Heart right ventricle (tissue), 16 donors: ENCODE results near the gene DDX1. TPM values are rescaled to one million over a fixed set of nuclear protein-coding genes. Genes with fewer than 3 reads are reported as not detected.

Source experiments
- ATAC-seq, 8 donors: fragments of 200-7000 bp; cut with Tn5 transposase; one replicate each; pipeline ENCODE4 v1.9.1; 2020; ENCODE audit warnings: mild to moderate bottlenecking in 8 of 8, moderate library complexity in 8 of 8, moderate number of reproducible peaks in 1 of 8
- DNase-seq, 2 donors: peaks; one replicate each; pipeline ENCODE4 v3.0.0-alpha.2; 2020
- H3K27ac ChIP-seq, 10 donors: fragments of 200-600 bp; sonication (generic) in 2 of 10; one replicate each; pipeline versions ENCODE4 v1.5.0 to v1.8.0; 2020 to 2022; ENCODE audit warnings: mild to moderate bottlenecking in 3 of 10
- H3K27me3 ChIP-seq, 7 donors: fragments of 200-600 bp; one replicate each; pipeline ENCODE4 v1.8.0; 2021 to 2022; ENCODE audit warnings: mild to moderate bottlenecking in 2 of 7
- H3K36me3 ChIP-seq, 9 donors: fragments of 200-600 bp; sonication (generic) in 1 of 9; one replicate each; pipeline versions ENCODE4 v1.5.0 to v1.8.0; 2020 to 2022; ENCODE audit warnings: mild to moderate bottlenecking in 2 of 9
- H3K4me1 ChIP-seq, 9 donors: fragments of 200-600 bp; sonication (generic) in 1 of 9; one replicate each; pipeline versions ENCODE4 v1.5.0 to v1.8.0; 2020 to 2022; ENCODE audit warnings: mild to moderate bottlenecking in 4 of 9
- H3K4me3 ChIP-seq, 10 donors: fragments of 200-600 bp; sonication (generic) in 2 of 10; one replicate each; pipeline versions ENCODE4 v1.5.0 to v1.8.0; 2020 to 2022; ENCODE audit warnings: mild to moderate bottlenecking in 7 of 10, moderate library complexity in 2 of 10
- H3K9me3 ChIP-seq, 11 donors: fragments of 200-600 bp in 10 of 11; sonication (generic) in 2 of 11; one replicate each; pipeline versions ENCODE4 v1.5.0 to v1.8.0; 2013 to 2022; ENCODE audit warnings: mild to moderate bottlenecking in 2 of 11, control low read depth in 1 of 11, moderate library complexity in 1 of 11
- WGBS, 2 donors: extraction: QIAGEN DNeasy Blood & Tissue Kit; methylation state at CpG; one replicate each; pipeline ENCODE4 v1.1.7; 2013; ENCODE audit warnings: inconsistent platforms in 1 of 2; 5-methylcytosine and 5-hydroxymethylcytosine counted together
- intact Hi-C, 10 donors: fragments of 100-400 bp; cut with DNase I; formaldehyde crosslinking; loops; one replicate each; pipeline versions ENCODE4 v1.11.1 to v1.14.2; 2022
- polyA plus RNA-seq, 2 donors: library from polyadenylated mRNA; stranded (reverse); fragments of 200-250 nt; gene quantifications; one replicate each; pipeline ENCODE4 v1.2.3, GENCODE V29; 2013
- total RNA-seq, 10 donors: library from RNA; stranded (reverse); fragmentation: NEBNext Ultra II Directional in 3 of 10; extraction: Animal tissue kit (Norgen Biotek cat#: 25700) in 3 of 10; gene quantifications; one replicate each; pipeline versions ENCODE4 v1.2.1 to v1.2.4, GENCODE V29; 2021 to 2023
- TF ChIP-seq, protein P1 (sequence below), 9 donors: fragments of 200-600 bp; sonication (generic) in 2 of 9; IDR thresholded peaks; one replicate each; pipeline versions ENCODE4 v1.5.0 to v1.8.0; 2021 to 2022; ENCODE audit warnings: antibody characterized with exemption in 9 of 9, mild to moderate bottlenecking in 5 of 9, moderate library complexity in 1 of 9
- donor health status: Arrhythmogenic right ventricular cardiomyopathy.
- donor health status: ischemic (EF 13 %, LVEDD 7.1; RV severe dilation, severe dysfunction).
- donor health status: healthy with polysubstance abuse.
- donor health status: DM: no; HTN: yes; CAD: no.
- donor health status: DM: no; HTN: no; CAD: no.
- donor health status: ischemic (EF 25% LVEDD 6.9; RV normal size, moderate dysfunction).
- donor health status: ischemic (EF 25% LVEDD 5.7; RV mildly dilated, moderate dysfunction).
- donor health status: healthy.
- donor health status: DM: yes; HTN: yes; CAD: no.
- donor health status: Ischemic cardiomyopathy.
- donor health status: ischemic (EF 35%, LVEDD 5.7; RV mildly dilated, moderate dysfunction).
- donor health status: nonischemic (EF 11% LVEDD 7.7; RV severe dilation, severe dysfunction).
- donor health status: DM: yes; HTN: yes; CAD: no.
- donor health status: PGD.
- donor health status: ischemic (EF 29% LVEDD 5.4; RV normal size, mild dysfunction).
- donor health status: nonischemic (EF 23%, LVEDD 6.1; RV moderate dilation, normal function).

The DDX1 gene
- total and polyA plus RNA-seq, 12 donors: 80.1 to 183 (median 157) TPM

DNA sequence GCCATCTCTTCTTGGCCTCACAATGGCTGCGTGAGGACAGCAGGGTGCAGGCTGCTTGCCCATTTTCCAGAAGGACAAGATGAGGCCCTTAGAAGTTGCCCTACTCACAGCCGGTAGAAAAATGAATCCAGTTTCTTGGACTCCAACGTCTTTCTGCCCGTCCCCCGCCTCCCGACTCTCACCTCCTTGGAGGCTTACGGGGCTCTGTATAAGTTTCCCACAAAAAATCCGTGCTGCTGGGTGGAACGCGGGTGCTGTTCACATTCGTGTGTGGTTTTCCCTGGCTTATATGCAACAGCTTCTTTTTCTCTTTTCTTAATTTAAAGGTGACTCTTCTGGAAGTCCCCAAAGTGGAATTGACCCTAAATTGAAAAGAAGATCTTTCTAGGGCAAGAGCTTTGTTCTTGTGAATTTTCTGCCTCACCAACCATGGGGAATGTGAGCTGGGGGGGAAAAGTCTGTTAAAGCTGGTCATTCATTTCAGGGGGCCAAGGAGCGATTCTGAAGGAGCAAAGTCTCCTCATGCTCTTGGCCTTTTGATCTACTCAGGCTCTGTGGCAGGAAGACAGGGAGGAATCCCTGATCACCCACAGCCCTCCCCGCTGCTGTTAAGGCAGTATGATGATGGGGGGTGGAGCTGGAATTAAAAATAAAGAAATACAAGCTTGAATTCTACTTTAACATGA lies 51.3 kb downstream of the DDX1 start:
- Histone ChIP-seq H3K4me1 (peaks cover 0 to 32% (median 20%) of the 10 kb centered on the region in 9 donors), H3K36me3 (peaks cover 0 to 12% (median 0%) of the 10 kb centered on the region in 9 donors), H3K27ac (no peak overlapping the region), H3K9me3 (peaks cover 0 to 10% (median 0%) of the 10 kb centered on the region in 11 donors), H3K27me3 (no peaks in the 10 kb centered on the region), H3K4me3 (no peak overlapping the region)
- WGBS, 2 donors: 88 to 89% methylated on average over 13 of the region's 13 CpGs
- ATAC-seq: no peak
- TF ChIP-seq, protein P1, sequence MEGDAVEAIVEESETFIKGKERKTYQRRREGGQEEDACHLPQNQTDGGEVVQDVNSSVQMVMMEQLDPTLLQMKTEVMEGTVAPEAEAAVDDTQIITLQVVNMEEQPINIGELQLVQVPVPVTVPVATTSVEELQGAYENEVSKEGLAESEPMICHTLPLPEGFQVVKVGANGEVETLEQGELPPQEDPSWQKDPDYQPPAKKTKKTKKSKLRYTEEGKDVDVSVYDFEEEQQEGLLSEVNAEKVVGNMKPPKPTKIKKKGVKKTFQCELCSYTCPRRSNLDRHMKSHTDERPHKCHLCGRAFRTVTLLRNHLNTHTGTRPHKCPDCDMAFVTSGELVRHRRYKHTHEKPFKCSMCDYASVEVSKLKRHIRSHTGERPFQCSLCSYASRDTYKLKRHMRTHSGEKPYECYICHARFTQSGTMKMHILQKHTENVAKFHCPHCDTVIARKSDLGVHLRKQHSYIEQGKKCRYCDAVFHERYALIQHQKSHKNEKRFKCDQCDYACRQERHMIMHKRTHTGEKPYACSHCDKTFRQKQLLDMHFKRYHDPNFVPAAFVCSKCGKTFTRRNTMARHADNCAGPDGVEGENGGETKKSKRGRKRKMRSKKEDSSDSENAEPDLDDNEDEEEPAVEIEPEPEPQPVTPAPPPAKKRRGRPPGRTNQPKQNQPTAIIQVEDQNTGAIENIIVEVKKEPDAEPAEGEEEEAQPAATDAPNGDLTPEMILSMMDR (IDR thresholded peaks at IDR 0.05): no peak
- intact Hi-C loops: loop anchor here in 3 of 10 donors (5.0 to 10.0 kb wide), 4 partner anchors 92 to 869 kb away; no protein-coding TSS in a partner anchor
- DNase-seq: no peak

DNA sequence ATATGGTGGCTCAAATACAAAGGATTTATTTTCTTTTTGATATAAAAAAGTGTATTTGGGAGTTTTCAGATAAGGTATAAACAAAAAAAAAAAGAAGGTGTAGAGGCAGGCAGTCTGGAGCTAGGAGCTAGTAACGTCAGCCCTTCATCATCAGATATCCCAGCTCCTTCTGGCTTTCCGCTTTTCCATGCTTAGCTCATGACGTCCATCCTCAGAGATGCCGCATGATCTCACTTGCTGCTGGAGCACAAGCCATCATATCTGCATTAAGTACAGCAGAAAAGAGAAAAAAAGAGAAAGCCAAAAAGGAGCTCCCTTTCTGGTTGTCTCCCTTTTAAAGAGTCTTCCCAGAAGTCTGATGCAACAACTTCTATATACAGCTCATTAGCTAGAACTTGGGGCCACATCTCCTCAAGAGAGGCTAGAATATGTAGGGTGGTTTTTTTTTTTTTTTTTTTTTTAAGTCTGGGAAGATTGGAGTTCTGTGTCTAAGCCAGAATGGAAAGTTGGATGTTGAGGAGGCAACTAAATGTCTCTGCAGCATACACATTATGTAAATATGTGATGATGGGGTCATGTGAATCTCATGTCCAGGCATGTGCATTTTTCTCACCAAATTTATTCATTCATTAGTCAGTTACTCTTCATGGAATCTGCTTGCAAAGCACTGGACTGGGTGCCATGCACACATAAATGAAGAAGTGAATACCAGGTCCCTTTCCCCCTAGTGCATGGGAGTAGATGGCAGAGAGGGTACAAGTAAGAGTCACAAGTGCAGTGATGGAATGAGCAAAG lies 52.3 kb downstream of the DDX1 start:
- ATAC-seq (no peak), DNase-seq (no peak)
- H3K4me3 ChIP-seq: no peak overlapping the region
- H3K9me3 ChIP-seq: peaks cover 0 to 10% (median 0%) of the 10 kb centered on the region in 11 donors
- H3K36me3 ChIP-seq: peaks cover 0 to 12% (median 0%) of the 10 kb centered on the region in 9 donors
- 77 to 80% methylated on average over 4 of the region's 4 CpGs for WGBS, 2 donors
- H3K27ac ChIP-seq: no peak overlapping the region
- H3K4me1 ChIP-seq: peaks cover 0 to 22% (median 12%) of the 10 kb centered on the region in 9 donors
- intact Hi-C loops: loop anchor here in 3 of 10 donors (5.0 to 10.0 kb wide), 4 partner anchors 91 to 868 kb away; no protein-coding TSS in a partner anchor
- no peaks in the 10 kb centered on the region for H3K27me3 ChIP-seq
- TF ChIP-seq, protein P1 (IDR thresholded peaks at IDR 0.05): no peak

DNA sequence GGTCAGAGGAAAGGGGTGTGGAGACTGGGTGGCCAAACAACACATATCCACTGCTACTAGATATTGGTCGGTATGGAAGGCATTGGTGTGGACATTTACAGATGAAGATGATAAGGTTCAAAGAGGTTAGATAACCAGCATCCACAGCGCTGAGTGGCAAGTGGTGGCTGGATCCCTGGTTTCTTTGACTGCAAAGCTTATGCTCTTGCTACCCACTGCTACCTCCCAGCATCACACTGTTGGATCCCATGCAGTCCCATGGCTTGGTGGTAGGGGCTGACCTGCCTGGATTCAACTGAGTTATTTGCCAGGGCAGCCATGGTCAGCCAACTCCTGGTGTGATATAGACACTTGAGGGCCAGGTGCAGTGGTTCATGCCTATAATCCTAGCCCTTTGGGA lies 53.6 kb downstream of the DDX1 start:
- H3K4me3 ChIP-seq: no peak overlapping the region
- peaks cover 0 to 12% (median 0%) of the 10 kb centered on the region in 9 donors for H3K36me3 ChIP-seq
- intact Hi-C loops: loop anchor here in 3 of 10 donors (5.0 to 10.0 kb wide), 4 partner anchors 62 to 270 kb away; no protein-coding TSS in a partner anchor
- ATAC-seq: no peak
- H3K27ac ChIP-seq: no peak overlapping the region
- no peak for DNase-seq
- H3K4me1 ChIP-seq: peaks cover 0 to 17% (median 4%) of the 10 kb centered on the region in 9 donors
- H3K27me3 ChIP-seq: no peaks in the 10 kb centered on the region
- TF ChIP-seq, protein P1 (IDR thresholded peaks at IDR 0.05): no peak
- 86 to 88% methylated on average over 2 of the region's 2 CpGs for WGBS, 2 donors
- H3K9me3 ChIP-seq: peaks cover 0 to 10% (median 0%) of the 10 kb centered on the region in 11 donors

DNA sequence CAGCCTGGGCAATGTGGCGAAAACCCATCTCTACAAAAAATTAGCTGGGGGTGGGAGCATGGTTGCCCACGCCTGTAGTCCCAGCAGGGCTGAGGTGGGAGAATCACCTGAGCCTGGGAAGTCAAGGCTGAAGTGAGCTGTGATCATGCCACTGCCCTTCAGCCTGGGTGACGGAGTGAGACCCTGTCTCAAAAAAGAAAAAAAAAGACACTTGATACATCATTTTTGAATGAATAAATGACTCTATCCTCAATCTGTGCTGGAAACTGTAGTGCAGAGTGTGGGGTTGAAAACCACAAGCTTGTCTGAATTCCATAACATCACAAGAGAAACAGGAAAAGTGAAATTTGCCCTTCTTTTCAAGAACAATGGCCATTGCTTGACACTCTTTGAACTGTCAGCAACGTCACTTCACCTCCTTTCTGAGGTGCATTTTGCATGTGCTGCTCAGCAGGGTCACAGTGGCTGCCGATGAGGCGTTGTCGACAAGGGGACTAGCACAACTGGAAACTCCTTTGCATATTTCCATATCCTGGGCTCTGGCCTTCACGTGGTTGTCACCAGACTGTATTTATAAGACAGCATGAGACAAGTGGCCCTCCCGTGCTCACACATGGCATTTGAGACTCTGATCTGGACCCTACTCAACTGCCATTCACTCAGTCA lies 54.2 kb downstream of the DDX1 start:
- Histone ChIP-seq H3K27ac (no peak overlapping the region), H3K27me3 (no peaks in the 10 kb centered on the region), H3K36me3 (peaks cover 0 to 12% (median 0%) of the 10 kb centered on the region in 9 donors), H3K9me3 (peaks cover 0 to 10% (median 0%) of the 10 kb centered on the region in 11 donors), H3K4me1 (peaks cover 0 to 12% (median 0%) of the 10 kb centered on the region in 9 donors), H3K4me3 (no peak overlapping the region)
- TF ChIP-seq, protein P1 (IDR thresholded peaks at IDR 0.05): no peak
- intact Hi-C loops: loop anchor here in 3 of 10 donors (5.0 to 10.0 kb wide), 4 partner anchors 61 to 269 kb away; no protein-coding TSS in a partner anchor
- no peak for DNase-seq
- WGBS, 2 donors: 59 to 68% methylated on average over 9 of the region's 9 CpGs
- peak in 4 of 8 donors; percentile 7 to 45 (median 24) for ATAC-seq
